HFF-Myc (cell line): Measurements from ENCODE around the gene OLFM3.

Source experiments
- DNase-seq: peaks from one replicate; pipeline ENCODE4 v3.0.0-alpha.2; 2011; ENCODE audit warnings: low read depth; ENCODE audit errors: extremely low read depth
- H3K4me3 ChIP-seq: replicated peaks from 2 replicates; pipeline ENCODE4 v1.5.1; 2011; ENCODE audit warnings: low read depth, mild to moderate bottlenecking, control low read depth, low read length
- CTCF ChIP-seq: IDR thresholded peaks from 2 replicates; pipeline ENCODE4 v1.5.1; 2012; ENCODE audit warnings: mild to moderate bottlenecking, low read depth, low read length, control low read depth; ENCODE audit errors: missing control alignments

OLFM3 gene

GRCh38 chr1:101928829-101929228 is 67.9 kb downstream of the OLFM3 start:
- TF ChIP-seq CTCF, result no peak
- H3K4me3 ChIP-seq, result no peak overlapping the region
- no peak for DNase-seq

GRCh38 chr1:101924700-101925099 is 72.0 kb downstream of the OLFM3 start:
- no peak for DNase-seq
- no peak for TF ChIP-seq CTCF
- H3K4me3 ChIP-seq, result no peak overlapping the region

- no peak for TF ChIP-seq CTCF
- DNase-seq, result no peak
- H3K4me3 ChIP-seq, result no peak overlapping the region
Measured at GRCh38 chr1:101920577-101920976, 76.1 kb downstream of the OLFM3 start.

- DNase-seq, result no peak
- TF ChIP-seq CTCF, result no peak
- H3K4me3 ChIP-seq, result no peak overlapping the region
Measured at GRCh38 chr1:101918277-101918676, 78.4 kb downstream of the OLFM3 start.

GRCh38 chr1:101915597-101915996 is 81.1 kb downstream of the OLFM3 start:
- no peak for DNase-seq
- H3K4me3 ChIP-seq, result no peak overlapping the region
- TF ChIP-seq CTCF, result no peak

GRCh38 chr1:101914473-101915242 is 82.1 kb downstream of the OLFM3 start:
- no peak overlapping the region for H3K4me3 ChIP-seq
- DNase-seq, result no peak
- TF ChIP-seq CTCF, result no peak

GRCh38 chr1:101911894-101912293 is 84.8 kb downstream of the OLFM3 start:
- no peak for TF ChIP-seq CTCF
- H3K4me3 ChIP-seq, result no peak overlapping the region
- DNase-seq, result no peak
